ENCODE measurements around the gene HS6ST1.
"Not testable (repeated sequence)": the region's sequence is repeated elsewhere in the genome, so short reads cannot be mapped to it uniquely, and the experiment has no call there.

HS6ST1 gene

DNA sequence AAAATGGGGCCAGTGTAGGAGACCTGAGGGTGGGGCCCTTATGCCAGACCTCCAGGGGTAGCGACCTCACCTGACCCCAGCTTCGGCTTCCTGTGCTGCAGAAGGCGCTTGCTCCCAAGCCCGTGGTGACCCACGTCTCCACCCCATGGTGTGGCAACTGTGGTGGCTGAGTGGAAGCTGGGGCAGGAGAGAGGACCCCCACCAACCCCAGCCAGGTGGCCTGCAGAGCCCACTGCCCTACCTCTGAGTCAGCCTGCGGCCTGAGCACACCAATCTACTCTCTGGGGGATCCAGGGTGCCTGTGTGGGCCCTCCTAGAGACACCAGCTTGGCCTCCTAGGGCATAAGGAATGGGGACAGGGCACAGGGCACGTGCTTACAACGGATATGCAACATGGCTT is 52.2 kb downstream of the HS6ST1 start:
- H3K4me3 ChIP-seq (ENCODE audit: low read depth, low read length); POLR2A ChIA-PET; H3K36me3 ChIP-seq (ENCODE audit: control insufficient read depth in 2 of 2, insufficient read depth in 1 of 2, low read length in 2 of 2); H3K9me3 ChIP-seq (ENCODE audit: control insufficient read depth, insufficient read depth, low read depth, low read length); H3K27ac ChIP-seq (ENCODE audit: extremely low read depth, low read depth, low read length); CTCF ChIA-PET; H3K4me1 ChIP-seq (ENCODE audit: control insufficient read depth, insufficient read depth, low read length): not testable (repeated sequence)
- TF ChIP-seq GLIS1 (tag by site-specific recombination; IDR thresholded peaks at IDR 0.05): 0 out of 2 replicates have a peak, but pooled peaks have one; percentile 19

DNA sequence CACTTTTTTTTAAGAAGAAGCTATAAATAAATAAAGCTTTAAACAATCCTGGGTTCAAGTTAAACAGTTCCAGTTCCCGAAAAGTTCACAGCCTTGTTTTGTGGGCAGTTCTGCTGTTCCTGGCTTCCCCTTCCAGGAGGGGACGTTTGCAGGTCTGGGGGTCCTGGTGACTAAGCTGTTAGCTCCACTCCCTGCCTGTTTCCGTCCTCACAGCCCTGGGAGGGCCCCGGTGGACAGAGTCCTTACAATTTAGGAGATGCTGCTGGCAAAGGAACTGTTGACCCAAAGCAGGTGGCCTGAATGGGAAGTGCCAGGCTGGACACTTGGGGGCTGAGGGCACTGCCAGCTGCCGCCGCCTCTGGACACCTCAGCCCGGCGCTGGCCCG is 53.1 kb downstream of the HS6ST1 start:
- H3K9me3 ChIP-seq (ENCODE audit: control insufficient read depth, insufficient read depth, low read depth, low read length); POLR2A ChIA-PET; H3K4me3 ChIP-seq (ENCODE audit: low read depth, low read length); H3K4me1 ChIP-seq (ENCODE audit: control insufficient read depth, insufficient read depth, low read length); H3K36me3 ChIP-seq (ENCODE audit: control insufficient read depth in 2 of 2, insufficient read depth in 1 of 2, low read length in 2 of 2); H3K27ac ChIP-seq (ENCODE audit: extremely low read depth, low read depth, low read length): not testable (repeated sequence)
- CTCF ChIA-PET: interaction anchor here (0.6 kb wide), 1 partner anchor 21 kb away, joined by 4 read pairs; no protein-coding TSS in a partner anchor

DNA sequence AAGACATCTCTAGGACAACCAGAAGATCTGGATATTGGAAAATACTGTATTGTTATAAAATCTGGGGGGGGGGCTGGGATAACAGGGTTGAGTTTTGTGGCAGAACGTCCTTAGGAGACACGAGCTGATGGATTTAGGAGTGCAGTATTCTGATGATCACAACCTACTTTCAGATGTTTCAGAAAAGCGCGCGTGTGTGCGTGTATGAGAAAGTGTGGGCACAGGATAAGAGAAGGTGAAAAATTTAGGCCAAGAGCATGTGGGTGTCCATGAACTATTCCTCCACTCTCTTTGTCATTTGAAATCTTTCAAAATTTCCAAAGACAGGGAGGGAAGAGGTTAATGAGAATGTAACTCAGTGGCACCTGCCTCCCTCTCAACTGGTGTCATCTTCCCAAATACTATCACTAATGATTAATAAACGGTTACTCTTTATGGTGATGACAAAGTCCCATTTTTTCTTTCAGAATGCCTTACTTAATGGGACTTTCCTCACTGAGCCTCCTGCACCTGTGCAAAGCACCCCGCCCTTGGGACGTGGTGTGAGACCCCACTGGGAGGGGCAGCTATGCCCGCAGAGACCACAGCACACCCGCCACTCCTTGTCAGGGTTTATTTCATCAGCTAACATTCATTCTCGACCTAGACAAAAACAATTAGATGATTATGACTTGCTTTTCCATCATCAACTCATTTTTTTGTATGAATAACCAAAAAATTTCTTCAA is 53.6 kb downstream of the HS6ST1 start:
- TF ChIP-seq KLF9 (tag by site-specific recombination; IDR thresholded peaks at IDR 0.05; ENCODE audit: low read depth) (no peak), KLF8 (tag by site-specific recombination; IDR thresholded peaks at IDR 0.05) (no peak), OSR2 (tag by site-specific recombination; IDR thresholded peaks at IDR 0.05) (no peak), MZF1 (tag by site-specific recombination; IDR thresholded peaks at IDR 0.05; ENCODE audit: borderline replicate concordance) (no peak), ZNF561 (tag by site-specific recombination; IDR thresholded peaks at IDR 0.05; ENCODE audit: borderline replicate concordance) (no peak), ZNF302 (tag by site-specific recombination; IDR thresholded peaks at IDR 0.05; ENCODE audit: low read depth) (no peak), ZNF785 (tag by site-specific recombination; IDR thresholded peaks at IDR 0.05) (no peak), ZIC2 (tag by site-specific recombination; IDR thresholded peaks at IDR 0.05) (no peak), ZNF558 (tag by site-specific recombination; IDR thresholded peaks at IDR 0.05) (no peak), KLF7 (tag by site-specific recombination; IDR thresholded peaks at IDR 0.05; ENCODE audit: borderline replicate concordance) (no peak)
- TF ChIP-seq, protein P1, sequence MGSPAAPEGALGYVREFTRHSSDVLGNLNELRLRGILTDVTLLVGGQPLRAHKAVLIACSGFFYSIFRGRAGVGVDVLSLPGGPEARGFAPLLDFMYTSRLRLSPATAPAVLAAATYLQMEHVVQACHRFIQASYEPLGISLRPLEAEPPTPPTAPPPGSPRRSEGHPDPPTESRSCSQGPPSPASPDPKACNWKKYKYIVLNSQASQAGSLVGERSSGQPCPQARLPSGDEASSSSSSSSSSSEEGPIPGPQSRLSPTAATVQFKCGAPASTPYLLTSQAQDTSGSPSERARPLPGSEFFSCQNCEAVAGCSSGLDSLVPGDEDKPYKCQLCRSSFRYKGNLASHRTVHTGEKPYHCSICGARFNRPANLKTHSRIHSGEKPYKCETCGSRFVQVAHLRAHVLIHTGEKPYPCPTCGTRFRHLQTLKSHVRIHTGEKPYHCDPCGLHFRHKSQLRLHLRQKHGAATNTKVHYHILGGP (tag by site-specific recombination; IDR thresholded peaks at IDR 0.05): no peak
- TF ChIP-seq, protein P2, sequence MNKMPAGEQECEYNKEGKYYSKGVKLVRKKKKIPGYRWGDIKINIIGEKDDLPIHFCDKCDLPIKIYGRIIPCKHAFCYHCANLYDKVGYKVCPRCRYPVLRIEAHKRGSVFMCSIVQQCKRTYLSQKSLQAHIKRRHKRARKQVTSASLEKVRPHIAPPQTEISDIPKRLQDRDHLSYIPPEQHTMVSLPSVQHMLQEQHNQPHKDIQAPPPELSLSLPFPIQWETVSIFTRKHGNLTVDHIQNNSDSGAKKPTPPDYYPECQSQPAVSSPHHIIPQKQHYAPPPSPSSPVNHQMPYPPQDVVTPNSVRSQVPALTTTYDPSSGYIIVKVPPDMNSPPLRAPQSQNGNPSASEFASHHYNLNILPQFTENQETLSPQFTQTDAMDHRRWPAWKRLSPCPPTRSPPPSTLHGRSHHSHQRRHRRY (tag by site-specific recombination; IDR thresholded peaks at IDR 0.05): no peak
- TF ChIP-seq, protein P3, sequence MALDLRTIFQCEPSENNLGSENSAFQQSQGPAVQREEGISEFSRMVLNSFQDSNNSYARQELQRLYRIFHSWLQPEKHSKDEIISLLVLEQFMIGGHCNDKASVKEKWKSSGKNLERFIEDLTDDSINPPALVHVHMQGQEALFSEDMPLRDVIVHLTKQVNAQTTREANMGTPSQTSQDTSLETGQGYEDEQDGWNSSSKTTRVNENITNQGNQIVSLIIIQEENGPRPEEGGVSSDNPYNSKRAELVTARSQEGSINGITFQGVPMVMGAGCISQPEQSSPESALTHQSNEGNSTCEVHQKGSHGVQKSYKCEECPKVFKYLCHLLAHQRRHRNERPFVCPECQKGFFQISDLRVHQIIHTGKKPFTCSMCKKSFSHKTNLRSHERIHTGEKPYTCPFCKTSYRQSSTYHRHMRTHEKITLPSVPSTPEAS (tag by site-specific recombination; IDR thresholded peaks at IDR 0.05): no peak
- TF ChIP-seq, protein P4, sequence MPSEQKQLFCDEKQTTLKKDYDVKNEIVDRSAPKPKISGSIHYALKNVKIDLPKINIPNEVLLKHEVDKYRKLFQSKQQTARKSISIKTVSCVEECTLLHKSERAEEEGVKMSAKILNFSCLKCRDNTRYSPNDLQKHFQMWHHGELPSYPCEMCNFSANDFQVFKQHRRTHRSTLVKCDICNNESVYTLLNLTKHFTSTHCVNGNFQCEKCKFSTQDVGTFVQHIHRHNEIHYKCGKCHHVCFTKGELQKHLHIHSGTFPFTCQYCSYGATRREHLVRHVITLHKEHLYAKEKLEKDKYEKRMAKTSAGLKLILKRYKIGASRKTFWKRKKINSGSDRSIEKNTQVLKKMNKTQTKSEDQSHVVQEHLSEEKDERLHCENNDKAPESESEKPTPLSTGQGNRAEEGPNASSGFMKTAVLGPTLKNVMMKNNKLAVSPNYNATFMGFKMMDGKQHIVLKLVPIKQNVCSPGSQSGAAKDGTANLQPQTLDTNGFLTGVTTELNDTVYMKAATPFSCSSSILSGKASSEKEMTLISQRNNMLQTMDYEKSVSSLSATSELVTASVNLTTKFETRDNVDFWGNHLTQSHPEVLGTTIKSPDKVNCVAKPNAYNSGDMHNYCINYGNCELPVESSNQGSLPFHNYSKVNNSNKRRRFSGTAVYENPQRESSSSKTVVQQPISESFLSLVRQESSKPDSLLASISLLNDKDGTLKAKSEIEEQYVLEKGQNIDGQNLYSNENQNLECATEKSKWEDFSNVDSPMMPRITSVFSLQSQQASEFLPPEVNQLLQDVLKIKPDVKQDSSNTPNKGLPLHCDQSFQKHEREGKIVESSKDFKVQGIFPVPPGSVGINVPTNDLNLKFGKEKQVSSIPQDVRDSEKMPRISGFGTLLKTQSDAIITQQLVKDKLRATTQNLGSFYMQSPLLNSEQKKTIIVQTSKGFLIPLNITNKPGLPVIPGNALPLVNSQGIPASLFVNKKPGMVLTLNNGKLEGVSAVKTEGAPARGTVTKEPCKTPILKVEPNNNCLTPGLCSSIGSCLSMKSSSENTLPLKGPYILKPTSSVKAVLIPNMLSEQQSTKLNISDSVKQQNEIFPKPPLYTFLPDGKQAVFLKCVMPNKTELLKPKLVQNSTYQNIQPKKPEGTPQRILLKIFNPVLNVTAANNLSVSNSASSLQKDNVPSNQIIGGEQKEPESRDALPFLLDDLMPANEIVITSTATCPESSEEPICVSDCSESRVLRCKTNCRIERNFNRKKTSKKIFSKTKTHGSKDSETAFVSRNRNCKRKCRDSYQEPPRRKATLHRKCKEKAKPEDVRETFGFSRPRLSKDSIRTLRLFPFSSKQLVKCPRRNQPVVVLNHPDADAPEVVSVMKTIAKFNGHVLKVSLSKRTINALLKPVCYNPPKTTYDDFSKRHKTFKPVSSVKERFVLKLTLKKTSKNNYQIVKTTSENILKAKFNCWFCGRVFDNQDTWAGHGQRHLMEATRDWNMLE (tag by site-specific recombination; conservative IDR thresholded peaks at IDR 0.05; ENCODE audit: low read depth): no peak
- ChIA-PET CTCF (interaction anchor here (0.6 kb wide), 1 partner anchor 20 kb away, joined by 4 read pairs; no protein-coding TSS in a partner anchor), POLR2A (no interaction called here)
- peaks cover 0 to 9% of the 10 kb centered on the region in 2 experiments; a peak in 1 of 3 replicates for H3K36me3 ChIP-seq (ENCODE audit: control insufficient read depth in 2 of 2, insufficient read depth in 1 of 2, low read length in 2 of 2)
- H3K9me3 ChIP-seq (ENCODE audit: control insufficient read depth, insufficient read depth, low read depth, low read length): no peaks in the 10 kb centered on the region
- no peak overlapping the region for H3K27ac ChIP-seq (ENCODE audit: extremely low read depth, low read depth, low read length)
- H3K4me3 ChIP-seq (ENCODE audit: low read depth, low read length): no peak overlapping the region
- H3K4me1 ChIP-seq (ENCODE audit: control insufficient read depth, insufficient read depth, low read length): no peaks in the 10 kb centered on the region
